SK-N-SH (cell line): ENCODE data around the gene PECR.

Experiments
- CTCF ChIP-seq: fragments of 200-600 bp; sonication (generic); IDR thresholded peaks from 2 replicates; pipeline ENCODE4 v1.6.1; 2017; ENCODE audit warnings: antibody characterized with exemption, mild to moderate bottlenecking, moderate library complexity
- ELF1 ChIP-seq: IDR thresholded peaks from 2 replicates; pipeline ENCODE4 v1.4.0; 2012
- EP300 ChIP-seq, 2 experiments: IDR thresholded peaks; 2 replicates each; pipeline versions ENCODE4 v1.4.0 to v1.6.1; 2012; ENCODE audit warnings: borderline replicate concordance in 1 of 2, low read depth in 1 of 2, low read length in 1 of 2
- FOXM1 ChIP-seq: IDR thresholded peaks from 2 replicates; pipeline ENCODE4 v1.4.0; 2012; ENCODE audit warnings: low read depth, mild to moderate bottlenecking
- JUND ChIP-seq: IDR thresholded peaks from 2 replicates; pipeline ENCODE4 v1.4.0; 2012
- MAX ChIP-seq: IDR thresholded peaks from 2 replicates; pipeline ENCODE4 v1.4.0; 2012; ENCODE audit warnings: low read depth
- POLR2AphosphoS5 ChIP-seq: IDR thresholded peaks from 2 replicates; pipeline ENCODE4 v1.6.1; 2012; ENCODE audit warnings: low read depth, low read length
- ZBTB33 ChIP-seq: IDR thresholded peaks from 2 replicates; pipeline ENCODE4 v1.4.0; 2012; ENCODE audit warnings: low read depth, borderline replicate concordance

- TF ChIP-seq CTCF (no peak), EP300 (IDR thresholded peaks at IDR 0.05; ENCODE audit: borderline replicate concordance in 1 of 2, low read depth in 1 of 2, low read length in 1 of 2) (no peak), POLR2AphosphoS5 (no peak), FOXM1 (no peak), ZBTB33 (no peak), MAX (no peak), JUND (no peak), ELF1 (no peak)
Observed at GRCh38 chr2:216052420-216052819, 29.2 kb downstream of the PECR start.
